Kidney epithelial cell (primary cell): ENCODE results near the gene IL1RL2. TPM values are rescaled to one million over a fixed set of nuclear protein-coding genes. Genes with fewer than 3 reads are reported as not detected.

Experiments used
- DNase-seq: peaks from one replicate; pipeline ENCODE4 v3.0.0-alpha.2; 2010; ENCODE audit warnings: low read depth
- H3K27me3 ChIP-seq: 2 replicates; pipeline ENCODE4 v1.6.0; 2011; ENCODE audit warnings: low read length; ENCODE audit not compliant: control insufficient read depth, insufficient read depth
- H3K36me3 ChIP-seq: 2 replicates; pipeline ENCODE4 v1.5.1; 2011; ENCODE audit warnings: low read length; ENCODE audit not compliant: control insufficient read depth, insufficient read depth
- H3K4me3 ChIP-seq: 2 replicates; pipeline ENCODE4 v1.5.1; 2011; ENCODE audit warnings: low read depth, mild to moderate bottlenecking, control low read depth, low read length
- total RNA-seq: library from RNA; depleted of rRNA; stranded (reverse); fragments of >200 nt; gene quantifications from 2 replicates; pipeline ENCODE4 v1.2.3, GENCODE V29; 2015
- TF ChIP-seq, protein P1 (sequence below): IDR thresholded peaks from 2 replicates; pipeline ENCODE4 v1.5.1; 2011; ENCODE audit warnings: mild to moderate bottlenecking, moderate library complexity, low read length, control low read depth, inconsistent platforms; ENCODE audit not compliant: insufficient read depth, poor library complexity, severe bottlenecking

The IL1RL2 gene
- total RNA-seq: 0.62 and 2.1 TPM in 2 replicates

DNA sequence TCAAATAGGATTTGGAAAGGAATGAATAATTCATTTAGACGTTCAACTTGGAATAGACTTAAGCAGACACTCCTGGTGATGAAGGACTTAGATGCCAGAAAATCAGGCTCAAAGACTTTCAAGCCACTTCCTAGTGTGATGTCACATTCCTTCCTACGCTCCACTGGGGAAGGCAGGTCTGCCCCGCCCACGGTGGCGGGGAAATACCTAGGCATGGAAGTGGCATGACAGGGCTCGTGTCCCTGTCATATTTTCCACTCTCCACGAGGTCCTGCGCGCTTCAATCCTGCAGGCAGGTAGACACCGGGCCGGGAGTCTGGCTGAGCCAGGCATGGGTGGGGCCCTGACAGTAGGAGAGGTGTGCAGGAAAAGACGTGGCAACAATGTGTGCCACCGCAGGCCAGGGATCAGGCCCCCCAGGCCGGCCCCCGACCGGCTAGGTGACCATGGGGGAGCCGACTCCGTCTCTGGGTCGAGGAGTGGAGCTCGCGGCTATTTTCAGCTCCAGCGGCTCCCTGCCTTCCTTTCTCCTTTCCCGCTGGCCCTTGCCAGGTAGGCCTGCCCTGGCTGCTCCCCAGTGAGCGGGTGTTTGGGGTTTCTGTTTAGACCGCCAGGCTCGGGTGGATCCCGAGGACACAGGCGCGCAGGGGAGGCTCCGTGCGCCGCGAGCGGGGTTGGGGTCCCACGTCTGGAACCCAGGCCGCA, at the start of gene IL1RL2:
TSS of gene IL1RL2 (plus strand) at position 233 of the 705 bp plus-strand sequence. CDS start 845 bp downstream, outside the sequence.
- Histone ChIP-seq H3K36me3 (no peaks in the 10 kb centered on the region), H3K4me3 (peak within 1 kb of the TSS; percentile 37), H3K27me3 (no peaks in the 10 kb centered on the region)
- DNase-seq: no peak
- TF ChIP-seq, protein P1, sequence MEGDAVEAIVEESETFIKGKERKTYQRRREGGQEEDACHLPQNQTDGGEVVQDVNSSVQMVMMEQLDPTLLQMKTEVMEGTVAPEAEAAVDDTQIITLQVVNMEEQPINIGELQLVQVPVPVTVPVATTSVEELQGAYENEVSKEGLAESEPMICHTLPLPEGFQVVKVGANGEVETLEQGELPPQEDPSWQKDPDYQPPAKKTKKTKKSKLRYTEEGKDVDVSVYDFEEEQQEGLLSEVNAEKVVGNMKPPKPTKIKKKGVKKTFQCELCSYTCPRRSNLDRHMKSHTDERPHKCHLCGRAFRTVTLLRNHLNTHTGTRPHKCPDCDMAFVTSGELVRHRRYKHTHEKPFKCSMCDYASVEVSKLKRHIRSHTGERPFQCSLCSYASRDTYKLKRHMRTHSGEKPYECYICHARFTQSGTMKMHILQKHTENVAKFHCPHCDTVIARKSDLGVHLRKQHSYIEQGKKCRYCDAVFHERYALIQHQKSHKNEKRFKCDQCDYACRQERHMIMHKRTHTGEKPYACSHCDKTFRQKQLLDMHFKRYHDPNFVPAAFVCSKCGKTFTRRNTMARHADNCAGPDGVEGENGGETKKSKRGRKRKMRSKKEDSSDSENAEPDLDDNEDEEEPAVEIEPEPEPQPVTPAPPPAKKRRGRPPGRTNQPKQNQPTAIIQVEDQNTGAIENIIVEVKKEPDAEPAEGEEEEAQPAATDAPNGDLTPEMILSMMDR: no peak

DNA sequence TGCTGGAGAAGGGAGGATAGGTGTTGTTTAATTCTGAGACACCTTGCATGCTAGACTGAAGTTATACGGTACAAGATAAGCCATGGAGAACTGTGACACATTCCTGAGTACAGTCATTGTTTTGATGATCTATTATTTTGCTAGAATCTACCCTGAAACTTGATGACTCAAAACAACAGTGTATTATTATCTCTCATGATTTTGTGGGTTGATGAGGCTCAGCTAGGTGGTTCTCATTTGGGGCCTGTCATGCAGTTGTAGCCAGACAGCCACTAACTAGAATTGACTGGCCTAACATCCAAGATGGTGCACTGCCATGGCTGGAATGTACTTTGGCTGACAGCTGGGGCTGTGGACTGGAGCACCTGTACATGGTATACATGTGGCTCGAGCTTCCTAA, 49.7 kb upstream of the IL1RL2 start:
- DNase-seq: no peak
- TF ChIP-seq, protein P1: no peak
- Histone ChIP-seq H3K4me3 (no peak overlapping the region), H3K27me3 (no peaks in the 10 kb centered on the region), H3K36me3 (no peaks in the 10 kb centered on the region)

DNA sequence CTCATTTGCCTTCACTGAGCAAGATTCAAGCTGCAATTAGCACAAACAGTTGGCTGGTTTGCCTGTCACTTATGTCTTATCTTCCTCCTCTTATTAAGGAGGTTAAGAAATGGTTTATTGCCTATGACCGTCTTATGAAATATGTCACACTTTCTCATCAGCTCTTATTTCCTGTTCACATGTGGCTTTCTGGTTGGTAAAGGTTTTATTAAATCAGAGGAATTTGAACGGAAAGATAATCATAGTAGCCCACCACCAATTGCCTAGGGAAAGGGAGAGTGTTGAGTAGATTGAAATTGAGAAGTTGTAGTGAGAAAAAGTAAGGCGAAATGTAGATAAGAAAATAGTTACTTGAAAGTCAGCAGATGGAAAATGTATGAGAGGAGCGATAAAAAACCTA, 48.5 kb upstream of the IL1RL2 start:
- TF ChIP-seq, protein P1: no peak
- H3K36me3 ChIP-seq: no peaks in the 10 kb centered on the region
- H3K27me3 ChIP-seq: no peaks in the 10 kb centered on the region
- H3K4me3 ChIP-seq: no peak overlapping the region
- DNase-seq: no peak

DNA sequence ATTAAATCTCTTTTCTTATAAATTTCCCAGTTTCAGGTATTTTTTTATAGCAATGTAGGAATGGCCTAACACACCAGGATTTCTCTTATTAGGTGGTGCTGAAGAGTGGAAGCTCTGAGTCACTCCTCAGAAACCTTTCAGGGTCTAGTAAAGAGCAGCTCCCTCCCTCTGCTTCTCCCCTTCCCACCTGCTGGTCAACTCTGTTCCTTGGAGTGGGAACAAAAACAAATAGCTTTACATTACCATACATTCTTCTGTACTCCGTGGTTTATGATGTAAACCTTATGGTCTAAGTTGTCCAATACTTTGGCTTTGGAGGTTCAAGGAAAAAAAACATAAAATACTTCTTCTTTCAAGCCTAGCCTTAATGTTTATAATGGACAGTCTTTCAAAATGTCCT, 47.0 kb upstream of the IL1RL2 start:
- Histone ChIP-seq H3K36me3 (no peaks in the 10 kb centered on the region), H3K4me3 (no peak overlapping the region), H3K27me3 (no peaks in the 10 kb centered on the region)
- no peak for DNase-seq
- TF ChIP-seq, protein P1: no peak

DNA sequence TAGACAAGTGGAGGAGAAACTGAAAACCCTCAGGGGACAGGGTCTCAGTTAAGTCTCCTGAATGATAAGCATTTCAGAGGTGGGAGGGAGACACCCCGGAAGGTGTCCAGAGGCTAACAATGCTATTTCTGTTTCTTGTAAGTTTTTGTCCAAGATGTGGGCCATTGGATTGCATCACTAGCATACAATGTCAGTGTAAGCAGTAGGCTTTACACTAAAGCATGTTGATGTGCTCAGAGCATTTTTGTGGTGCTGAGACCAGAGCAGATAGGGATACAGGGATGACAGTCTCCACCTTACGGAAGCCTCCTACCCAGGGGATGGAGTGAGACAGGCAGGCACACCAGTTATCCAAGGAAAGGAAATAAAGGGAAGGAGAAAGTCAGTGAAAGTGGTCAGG, 46.4 kb upstream of the IL1RL2 start:
- TF ChIP-seq, protein P1: no peak
- DNase-seq: no peak
- no peaks in the 10 kb centered on the region for H3K27me3 ChIP-seq
- H3K36me3 ChIP-seq: peaks cover 1% of the 10 kb centered on the region
- no peak overlapping the region for H3K4me3 ChIP-seq
